DOHH2 (cell line): Measurements from ENCODE around the gene RBFOX1.

Source experiments
- CTCF ChIP-seq: fragments of 200-600 bp; sonication (generic); IDR thresholded peaks from one replicate; pipeline ENCODE4 v1.5.1; 2014; ENCODE audit warnings: antibody characterized with exemption, mild to moderate bottlenecking, low read depth, low read length; ENCODE audit not compliant: poor library complexity, severe bottlenecking
- EZH2phosphoT487 ChIP-seq: fragments of 200-600 bp; sonication (generic); IDR thresholded peaks from 2 replicates; pipeline ENCODE4 v1.6.1; 2017; ENCODE audit warnings: borderline replicate concordance, mild to moderate bottlenecking, antibody characterized with exemption, low read length, moderate library complexity, mixed read lengths

GRCh38 chr16:7581175-7581574 lies 248.5 kb downstream of the RBFOX1 start:
- no peak for TF ChIP-seq CTCF
- no peak for TF ChIP-seq EZH2phosphoT487
